ENCODE measurements around the gene PSMB4.

- TF ChIP-seq CTCF (IDR thresholded peaks at IDR 0.05) (no peak), EP300 (IDR thresholded peaks at IDR 0.05) (no peak)
These were observed 1.9 kb downstream of the PSMB4 start for GRCh38 chr1:151401125-151401788.
